CD4-positive, alpha-beta T cell (primary cell): ENCODE data around the gene ERF. TPM values are rescaled to one million over a fixed set of nuclear protein-coding genes. Genes with fewer than 3 reads are reported as not detected.
A peak's percentile ranks its signal among the peaks of the same experiment; 100 is the strongest.
"Not testable (repeated sequence)": the region's sequence is repeated elsewhere in the genome, so short reads cannot be mapped to it uniquely, and the experiment has no call there.

Experiments used
- ATAC-seq: fragments of 200-7000 bp; cut with Tn5 transposase; one replicate; pipeline ENCODE4 v1.10.0; 2022; ENCODE audit warnings: mild to moderate bottlenecking; ENCODE audit not compliant: poor library complexity
- CTCF ChIA-PET: fragments of 350-600 bp; sonication (Branson Sonifier 250); formaldehyde crosslinking; loops from one replicate; lab custom pipeline; 2021; ENCODE audit warnings: antibody characterized with exemption, inconsistent platforms; lab: Charles Lee
- POLR2A ChIA-PET: fragments of 350-600 bp; sonication (Branson Sonifier 250); formaldehyde crosslinking; loops from one replicate; lab custom pipeline; 2021; ENCODE audit warnings: antibody characterized with exemption, inconsistent platforms; lab: Charles Lee
- DNase-seq, 14 experiments: peaks; one replicate each; pipeline ENCODE4 v3.0.0-alpha.2; 2013 to 2020; ENCODE audit warnings: mixed read lengths in 2 of 14
- H3K27ac ChIP-seq, 2 donors: one replicate each; pipeline versions ENCODE4 v1.5.1 to v1.7.0; 2013; ENCODE audit warnings: low read length in 2 of 2, low read depth in 1 of 2, mild to moderate bottlenecking in 1 of 2
- H3K27me3 ChIP-seq, 2 experiments: 1 replicate in 1 of 2; 2 replicates in 1 of 2; pipeline versions ENCODE4 v1.6.1 to v1.7.0; 2013; ENCODE audit warnings: low read length in 2 of 2, control low read depth in 1 of 2, mild to moderate bottlenecking in 1 of 2, moderate library complexity in 1 of 2; ENCODE audit not compliant: insufficient read depth in 2 of 2, control insufficient read depth in 1 of 2
- H3K36me3 ChIP-seq: one replicate; pipeline ENCODE4 v1.6.1; 2013; ENCODE audit warnings: low read length, control low read depth; ENCODE audit not compliant: insufficient read depth
- H3K4me1 ChIP-seq: one replicate; pipeline ENCODE4 v1.6.1; 2013; ENCODE audit warnings: low read length, control low read depth; ENCODE audit not compliant: insufficient read depth
- H3K4me3 ChIP-seq: one replicate; pipeline ENCODE4 v1.5.1; 2013; ENCODE audit warnings: mild to moderate bottlenecking, low read length, moderate library complexity
- H3K9me3 ChIP-seq, 2 experiments: 1 replicate in 1 of 2; 2 replicates in 1 of 2; pipeline versions ENCODE4 v1.6.1 to v1.7.0; 2013; ENCODE audit warnings: low read length in 2 of 2, mild to moderate bottlenecking in 2 of 2, control low read depth in 1 of 2, moderate library complexity in 1 of 2; ENCODE audit not compliant: control insufficient read depth in 1 of 2, insufficient read depth in 1 of 2
- H3K27ac Mint-ChIP-seq: one replicate; pipeline ENCODE4 v1.8.0; 2020; ENCODE audit warnings: mixed read lengths
- H3K27me3 Mint-ChIP-seq: one replicate; pipeline ENCODE4 v1.8.0; 2021; ENCODE audit warnings: mixed read lengths
- H3K36me3 Mint-ChIP-seq: one replicate; pipeline ENCODE4 v1.8.0; 2021; ENCODE audit warnings: low read depth, mixed read lengths
- H3K4me1 Mint-ChIP-seq: one replicate; pipeline ENCODE4 v1.8.0; 2021; ENCODE audit warnings: low read depth, mixed read lengths
- H3K4me3 Mint-ChIP-seq: one replicate; pipeline ENCODE4 v1.8.0; 2020; ENCODE audit warnings: mild to moderate bottlenecking, mixed read lengths
- H3K9me3 Mint-ChIP-seq: one replicate; pipeline ENCODE4 v1.8.0; 2020; ENCODE audit warnings: mixed read lengths
- intact Hi-C, 2 experiments: fragments of 100-400 bp; cut with DNase I in 1 of 2; cut with micrococcal nuclease in 1 of 2; formaldehyde crosslinking; loops; one replicate each; pipeline versions ENCODE4 v1.15.1 to v1.9.0; 2023 to 2025; cut with DNase I, micrococcal nuclease
- total RNA-seq, 174 experiments: library from RNA in 2 of 174; stranded (reverse) in 2 of 174; gene quantifications; one replicate each; pipeline ENCODE4 v1.2.3 and lab custom pipeline; 2021 to 2026
- TF ChIP-seq, protein P1 (sequence below): fragments of 200-600 bp; IDR thresholded peaks from one replicate; pipeline ENCODE4 v1.8.0; 2022; ENCODE audit warnings: antibody characterized with exemption, mild to moderate bottlenecking

The ERF gene
- total RNA-seq, 2 experiments from 2014 or later: 105 to 113 TPM

DNA sequence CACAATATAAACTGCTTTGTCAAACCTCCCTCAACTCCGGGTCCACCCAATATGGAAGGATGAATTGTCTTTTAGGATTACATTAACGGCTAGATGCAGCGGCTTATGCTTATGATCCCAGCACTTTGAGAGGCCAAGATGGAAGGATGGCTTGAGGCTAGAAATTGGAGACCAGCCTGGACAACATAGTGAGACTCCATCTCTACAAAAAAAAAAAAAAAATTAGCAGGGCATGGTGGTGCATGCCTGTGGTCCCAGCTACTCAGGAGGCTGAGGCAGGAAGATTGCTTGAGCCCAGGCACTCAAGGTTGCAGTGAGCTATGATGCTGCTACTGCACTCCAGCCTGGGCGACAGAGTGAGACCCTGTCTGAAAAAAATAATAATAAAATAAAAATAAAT, 11.2 kb upstream of the ERF start:
- H3K4me1 Mint-ChIP-seq: peaks cover 17% of the 10 kb centered on the region

DNA sequence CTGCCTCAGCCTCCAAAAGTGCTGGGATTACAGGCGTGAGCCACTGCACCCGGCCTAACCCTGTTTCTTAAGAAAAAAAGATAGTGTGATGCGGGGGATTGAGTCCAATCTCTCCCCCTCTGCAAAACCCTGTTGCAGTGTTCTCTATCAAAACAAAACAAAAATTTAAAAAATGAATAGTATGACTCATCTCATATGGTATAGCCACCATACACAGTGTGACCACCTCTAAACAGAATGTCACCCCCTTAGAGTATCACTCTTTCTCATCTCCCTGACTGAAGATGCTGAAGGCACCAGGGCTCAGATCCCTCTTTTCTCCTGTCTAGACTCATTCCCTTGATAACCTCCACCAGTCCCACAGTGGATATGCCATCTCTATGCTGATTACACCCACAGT, 6.8 kb upstream of the ERF start:
- no peaks in the 10 kb centered on the region for H3K4me1 ChIP-seq
- Mint-ChIP-seq H3K27me3 (no peaks in the 10 kb centered on the region), H3K4me1 (peaks cover under 1% of the 10 kb centered on the region), H3K36me3 (no peaks in the 10 kb centered on the region), H3K4me3 (no peak overlapping the region), H3K9me3 (no peaks in the 10 kb centered on the region), H3K27ac (no peak overlapping the region)
- DNase-seq (no peak), ATAC-seq (no peak)
- intact Hi-C loops: no loop called here
- POLR2A ChIA-PET: no interaction called here
- CTCF ChIA-PET: no interaction called here
- no peak overlapping the region for H3K4me3 ChIP-seq
- no peaks in the 10 kb centered on the region for H3K27me3 ChIP-seq
- H3K9me3 ChIP-seq: no peaks in the 10 kb centered on the region
- no peaks in the 10 kb centered on the region for H3K36me3 ChIP-seq
- TF ChIP-seq, protein P1, sequence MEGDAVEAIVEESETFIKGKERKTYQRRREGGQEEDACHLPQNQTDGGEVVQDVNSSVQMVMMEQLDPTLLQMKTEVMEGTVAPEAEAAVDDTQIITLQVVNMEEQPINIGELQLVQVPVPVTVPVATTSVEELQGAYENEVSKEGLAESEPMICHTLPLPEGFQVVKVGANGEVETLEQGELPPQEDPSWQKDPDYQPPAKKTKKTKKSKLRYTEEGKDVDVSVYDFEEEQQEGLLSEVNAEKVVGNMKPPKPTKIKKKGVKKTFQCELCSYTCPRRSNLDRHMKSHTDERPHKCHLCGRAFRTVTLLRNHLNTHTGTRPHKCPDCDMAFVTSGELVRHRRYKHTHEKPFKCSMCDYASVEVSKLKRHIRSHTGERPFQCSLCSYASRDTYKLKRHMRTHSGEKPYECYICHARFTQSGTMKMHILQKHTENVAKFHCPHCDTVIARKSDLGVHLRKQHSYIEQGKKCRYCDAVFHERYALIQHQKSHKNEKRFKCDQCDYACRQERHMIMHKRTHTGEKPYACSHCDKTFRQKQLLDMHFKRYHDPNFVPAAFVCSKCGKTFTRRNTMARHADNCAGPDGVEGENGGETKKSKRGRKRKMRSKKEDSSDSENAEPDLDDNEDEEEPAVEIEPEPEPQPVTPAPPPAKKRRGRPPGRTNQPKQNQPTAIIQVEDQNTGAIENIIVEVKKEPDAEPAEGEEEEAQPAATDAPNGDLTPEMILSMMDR: no peak
- no peak overlapping the region for H3K27ac ChIP-seq

More for the DNA sequence above, 11.2 kb upstream of the ERF start:
- H3K27ac ChIP-seq, intact Hi-C loops, H3K27ac Mint-ChIP-seq, H3K36me3 ChIP-seq, ATAC-seq, H3K9me3 ChIP-seq, H3K4me3 ChIP-seq, POLR2A ChIA-PET, H3K27me3 Mint-ChIP-seq, DNase-seq, H3K27me3 ChIP-seq, H3K9me3 Mint-ChIP-seq, H3K36me3 Mint-ChIP-seq: not testable (repeated sequence)
- H3K4me3 Mint-ChIP-seq: peak overlapping the region; percentile 21
- CTCF ChIA-PET: interaction anchor here (1.8 kb wide), 1 partner anchor 14 kb away, joined by 5 read pairs; no protein-coding TSS in a partner anchor
- peaks cover 24% of the 10 kb centered on the region for H3K4me1 ChIP-seq

DNA sequence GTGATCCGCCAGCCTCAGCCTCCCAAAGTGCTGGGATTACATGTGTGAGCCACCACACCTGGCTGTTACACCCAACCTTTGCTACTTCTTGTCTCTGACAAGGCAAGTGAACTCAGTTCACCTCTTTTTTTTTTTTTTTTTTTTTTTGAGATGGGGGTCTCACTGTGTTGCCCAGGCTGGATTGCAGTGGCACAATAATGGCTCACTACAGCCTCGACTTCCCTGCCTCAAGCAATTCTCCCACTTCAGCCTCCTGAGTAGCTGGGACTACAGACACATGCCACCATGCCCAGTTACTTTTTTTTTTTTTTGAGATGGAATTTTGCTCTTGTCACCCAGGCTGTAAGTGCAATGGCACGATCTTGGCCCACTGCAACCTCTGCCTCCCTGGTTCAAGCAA, 2.9 kb upstream of the ERF start:
- H3K4me3 ChIP-seq, CTCF ChIA-PET, H3K36me3 Mint-ChIP-seq, H3K27me3 Mint-ChIP-seq, H3K27me3 ChIP-seq, H3K27ac ChIP-seq, H3K36me3 ChIP-seq, H3K9me3 Mint-ChIP-seq, ATAC-seq, H3K9me3 ChIP-seq, intact Hi-C loops, H3K4me3 Mint-ChIP-seq, H3K27ac Mint-ChIP-seq, DNase-seq: not testable (repeated sequence)
- H3K4me1 Mint-ChIP-seq: peaks cover 12% of the 10 kb centered on the region
- POLR2A ChIA-PET: interaction anchor here (0.9 kb wide), 1 partner anchor 25 kb away, joined by 3 read pairs; no protein-coding TSS in a partner anchor
- peaks cover 17% of the 10 kb centered on the region for H3K4me1 ChIP-seq

DNA sequence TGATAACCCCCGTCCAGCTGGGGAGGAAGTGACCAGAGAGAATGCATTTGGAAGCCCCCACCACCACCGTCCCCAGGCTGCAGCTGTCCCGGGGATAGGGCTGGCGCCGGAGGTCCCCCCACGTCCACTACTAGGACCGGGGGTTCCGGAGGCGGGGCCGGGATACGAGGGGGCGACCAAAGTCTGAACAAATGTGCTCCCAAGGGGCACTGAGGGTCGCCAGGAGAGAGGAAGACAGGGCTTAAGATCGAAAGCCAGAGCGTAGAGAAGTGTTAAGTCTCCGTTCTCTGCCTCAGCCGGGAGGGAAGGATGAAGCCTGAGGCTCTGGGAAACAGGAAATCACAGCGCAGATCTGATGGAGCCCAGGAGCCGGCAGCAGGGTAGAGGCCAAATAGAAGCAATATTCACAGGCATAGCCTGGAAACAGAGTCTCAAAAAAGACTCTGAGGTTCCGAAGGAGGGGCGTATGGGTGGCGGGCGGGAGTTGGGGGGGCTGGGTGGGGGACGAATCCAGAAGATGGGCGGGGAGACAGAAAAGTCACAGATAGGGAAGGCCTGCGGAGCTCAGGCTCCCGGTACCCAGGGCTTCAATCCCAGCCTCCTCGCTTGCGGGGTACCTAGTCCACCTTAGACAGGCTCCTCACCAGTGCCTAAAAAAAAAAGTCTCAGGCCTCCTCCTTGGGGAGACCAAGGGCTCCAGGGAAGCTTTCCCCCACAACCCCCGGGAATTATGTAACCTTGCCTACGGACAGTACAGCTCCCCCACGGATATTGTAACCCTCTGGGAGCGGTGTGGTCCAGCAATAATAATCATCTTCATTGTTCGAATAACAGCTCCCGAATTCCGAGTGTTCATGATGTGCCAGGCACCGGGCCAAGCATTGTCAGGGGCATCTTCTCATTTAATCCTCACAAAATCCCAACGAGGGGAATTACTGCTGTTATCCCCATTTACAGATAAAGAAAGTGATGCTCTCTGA, 1.1 kb upstream of the ERF start:
- intact Hi-C loops: loop anchor here (1.0 to 2.0 kb wide), 4 partner anchors 12 to 25 kb away; no protein-coding TSS in a partner anchor
- Mint-ChIP-seq H3K4me1 (peaks cover 27% of the 10 kb centered on the region), H3K27ac (peak overlapping the region; percentile 85), H3K36me3 (peaks cover 13% of the 10 kb centered on the region), H3K9me3 (no peaks in the 10 kb centered on the region), H3K4me3 (peak overlapping the region; percentile 93), H3K27me3 (no peaks in the 10 kb centered on the region)
- ChIA-PET CTCF (interaction anchor here (0.9 to 1.7 kb wide), 2 partner anchors 11 to 24 kb away, joined by 3 to 12 read pairs; no protein-coding TSS in a partner anchor), POLR2A (interaction anchor here (0.8 to 1.7 kb wide), 7 partner anchors 12 to 123 kb away, joined by 3 to 8 read pairs (median 5); partner anchors contain the start of genes CIC, GSK3A and ZNF526)
- ATAC-seq: no peak
- no peaks in the 10 kb centered on the region for H3K9me3 ChIP-seq
- H3K27ac ChIP-seq: no peak overlapping the region
- H3K27me3 ChIP-seq: no peaks in the 10 kb centered on the region
- DNase-seq: peak in 2 of 14 experiments; percentile 35 to 44
- TF ChIP-seq, protein P1: no peak
- H3K4me3 ChIP-seq: peak overlapping the region; percentile 59
- H3K36me3 ChIP-seq: no peaks in the 10 kb centered on the region
- peaks cover 35% of the 10 kb centered on the region for H3K4me1 ChIP-seq
